Muscle layer of duodenum (tissue), 2 donors: Measurements from ENCODE around the gene PACC1.

Experiments
- H3K27ac ChIP-seq: one replicate; pipeline ENCODE4 v1.7.0; 2013; ENCODE audit warnings: mild to moderate bottlenecking, low read length
- H3K27me3 ChIP-seq: one replicate; pipeline ENCODE4 v1.7.0; 2013; ENCODE audit warnings: low read depth, mild to moderate bottlenecking, control low read depth, low read length
- H3K36me3 ChIP-seq, 2 donors: one replicate each; pipeline ENCODE4 v1.7.0; 2013; ENCODE audit warnings: low read length in 2 of 2, control low read depth in 1 of 2, mild to moderate bottlenecking in 1 of 2; ENCODE audit not compliant: insufficient read depth in 2 of 2, control insufficient read depth in 1 of 2
- H3K4me1 ChIP-seq, 2 donors: one replicate each; pipeline ENCODE4 v1.7.0; 2013; ENCODE audit warnings: low read length in 2 of 2, mild to moderate bottlenecking in 2 of 2, control low read depth in 1 of 2, moderate library complexity in 1 of 2; ENCODE audit not compliant: insufficient read depth in 2 of 2, control insufficient read depth in 1 of 2
- H3K4me3 ChIP-seq, 2 donors: one replicate each; pipeline ENCODE4 v1.7.0; 2013; ENCODE audit warnings: low read length in 2 of 2, low read depth in 1 of 2, mild to moderate bottlenecking in 1 of 2
- H3K9me3 ChIP-seq, 2 donors: one replicate each; pipeline ENCODE4 v1.7.0; 2013; ENCODE audit warnings: low read length in 2 of 2, control low read depth in 1 of 2, mild to moderate bottlenecking in 1 of 2; ENCODE audit not compliant: control insufficient read depth in 1 of 2
- donor health status: healthy.

Gene PACC1

DNA sequence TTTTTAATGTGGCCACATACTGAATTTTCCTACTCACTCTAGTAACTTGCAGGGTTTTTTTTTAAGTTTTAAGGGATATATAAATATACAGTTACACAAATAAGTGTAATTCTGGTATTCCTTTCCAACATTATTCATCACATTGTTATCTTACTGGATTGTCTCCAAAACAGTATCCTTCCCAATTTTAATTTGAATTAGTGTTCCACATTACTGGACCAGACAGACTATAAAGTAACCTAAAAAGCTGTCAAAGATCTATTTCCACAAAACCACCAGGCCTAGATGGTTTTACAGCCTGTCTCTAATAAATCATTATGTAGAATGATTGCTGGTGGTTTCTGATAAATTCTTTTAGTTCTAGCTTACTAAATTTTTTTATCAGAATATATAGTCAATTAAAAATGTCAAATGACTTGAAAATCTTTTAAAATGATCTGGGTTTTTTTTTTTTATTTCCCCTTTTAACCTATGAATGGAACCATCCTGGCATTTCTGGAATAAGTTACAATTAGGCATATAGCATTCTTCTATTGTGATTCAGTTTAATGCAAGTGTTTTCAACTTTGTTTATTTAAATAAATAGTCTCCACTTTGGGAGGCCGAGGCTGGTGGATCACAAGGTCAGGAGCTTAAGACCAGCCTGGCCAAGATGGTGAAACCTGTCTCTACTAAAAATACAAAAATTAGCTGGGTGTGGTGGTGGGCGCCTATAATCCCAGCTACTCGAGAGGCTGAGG is 59.3 kb downstream of the PACC1 start:
- Histone ChIP-seq H3K4me3 (no peak overlapping the region), H3K36me3 (peaks cover 40 to 42% of the 10 kb centered on the region in 2 donors)

DNA sequence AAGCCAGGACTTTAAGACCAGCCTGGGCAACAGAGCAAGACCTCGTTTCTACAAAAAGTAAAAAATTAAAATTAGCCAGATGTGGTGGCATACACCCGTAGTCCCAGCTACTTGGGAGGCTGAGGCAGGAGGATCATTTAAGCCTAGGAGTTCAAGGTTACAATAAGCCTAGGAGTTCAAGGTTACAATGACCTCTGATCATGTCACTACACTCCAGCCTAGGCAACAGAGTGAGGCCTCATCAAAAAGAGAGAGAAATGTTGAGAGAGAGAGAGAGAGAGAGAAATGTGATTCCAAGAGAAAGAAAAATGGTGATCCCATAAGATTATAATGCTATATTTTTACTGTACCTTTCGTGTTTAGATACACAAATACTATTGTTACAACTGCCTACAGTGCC is 60.2 kb downstream of the PACC1 start:
- no peaks in the 10 kb centered on the region for H3K27me3 ChIP-seq
- H3K4me3 ChIP-seq, result no peak overlapping the region
- peaks cover 36 to 45% of the 10 kb centered on the region in 2 donors for H3K36me3 ChIP-seq
- no peaks in the 10 kb centered on the region for H3K4me1 ChIP-seq
- no peaks in the 10 kb centered on the region for H3K9me3 ChIP-seq
- H3K27ac ChIP-seq, result no peak overlapping the region

More for the DNA sequence above, 59.3 kb downstream of the PACC1 start:
- H3K4me1 ChIP-seq, result no peaks in the 10 kb centered on the region
- no peaks in the 10 kb centered on the region for H3K9me3 ChIP-seq
- no peaks in the 10 kb centered on the region for H3K27me3 ChIP-seq
- H3K27ac ChIP-seq, result no peak overlapping the region

GRCh38 chr1:212353181-212353580 is 61.5 kb downstream of the PACC1 start:
- Histone ChIP-seq H3K36me3 (peaks cover 37 to 44% of the 10 kb centered on the region in 2 donors), H3K27ac (no peak overlapping the region), H3K9me3 (no peaks in the 10 kb centered on the region), H3K4me1 (no peaks in the 10 kb centered on the region), H3K4me3 (no peak overlapping the region), H3K27me3 (no peaks in the 10 kb centered on the region)

DNA sequence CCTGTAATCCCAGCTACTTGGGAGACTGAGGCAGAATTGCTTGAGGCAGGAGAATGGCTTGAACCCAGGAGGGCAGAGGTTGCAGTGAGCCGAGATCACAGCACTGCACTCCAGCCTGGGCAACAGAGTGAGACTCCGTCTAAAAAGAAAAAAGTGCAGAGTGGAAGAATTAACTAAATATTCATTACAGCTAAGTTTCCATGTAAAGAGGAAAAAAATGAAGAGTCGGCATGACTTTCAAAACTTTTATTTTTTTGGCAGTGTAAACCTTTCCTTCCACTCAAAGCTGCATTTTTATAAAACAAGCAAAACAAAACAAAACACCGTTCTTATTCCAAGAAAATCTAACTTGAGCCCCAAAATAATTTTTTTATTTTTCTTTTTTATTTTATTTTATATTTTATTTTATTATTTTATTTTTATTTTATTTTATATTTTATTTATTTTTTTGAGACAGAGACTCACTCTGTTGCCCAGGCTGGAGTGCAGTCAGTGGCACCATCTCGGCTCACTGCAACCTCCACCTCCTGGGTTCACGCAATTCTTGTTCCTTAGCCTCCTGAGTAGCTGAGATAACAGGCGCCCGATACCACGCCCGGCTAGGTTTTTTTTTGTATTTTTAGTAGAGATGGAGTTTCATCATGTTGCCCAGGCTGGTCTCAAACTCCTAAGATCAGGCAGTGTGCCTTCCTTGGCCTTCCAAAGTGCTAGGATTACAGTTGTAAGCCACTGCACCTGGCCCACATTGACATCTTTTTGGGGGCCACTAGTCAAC is 62.9 kb downstream of the PACC1 start:
- no peak overlapping the region for H3K27ac ChIP-seq
- H3K36me3 ChIP-seq, result peaks cover 30 to 38% of the 10 kb centered on the region in 2 donors
- no peaks in the 10 kb centered on the region for H3K4me1 ChIP-seq
- H3K4me3 ChIP-seq, result no peak overlapping the region
- H3K27me3 ChIP-seq, result no peaks in the 10 kb centered on the region
- H3K9me3 ChIP-seq, result no peaks in the 10 kb centered on the region

DNA sequence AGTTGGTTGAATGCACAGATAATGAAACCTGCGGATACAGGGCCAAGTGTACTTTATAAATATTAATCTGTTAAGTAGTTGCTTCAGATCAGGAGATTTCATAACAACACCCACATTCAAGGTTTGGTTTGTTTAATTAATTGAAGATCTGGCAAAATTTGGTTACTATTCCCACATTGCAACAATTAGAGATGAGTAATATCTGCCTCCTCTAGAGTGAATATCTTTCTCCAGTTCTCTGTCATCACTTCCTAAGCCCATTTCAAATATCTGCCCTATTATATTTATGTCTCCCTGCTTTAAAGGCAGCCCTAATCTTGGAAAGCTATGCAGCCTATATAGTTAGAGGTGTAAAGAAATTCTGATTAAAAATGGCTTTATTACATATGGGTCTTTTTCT is 68.1 kb downstream of the PACC1 start:
- Histone ChIP-seq H3K36me3 (peaks cover 15 to 24% of the 10 kb centered on the region in 2 donors), H3K9me3 (no peaks in the 10 kb centered on the region), H3K4me1 (no peaks in the 10 kb centered on the region), H3K27ac (no peak overlapping the region), H3K4me3 (no peak overlapping the region), H3K27me3 (no peaks in the 10 kb centered on the region)

DNA sequence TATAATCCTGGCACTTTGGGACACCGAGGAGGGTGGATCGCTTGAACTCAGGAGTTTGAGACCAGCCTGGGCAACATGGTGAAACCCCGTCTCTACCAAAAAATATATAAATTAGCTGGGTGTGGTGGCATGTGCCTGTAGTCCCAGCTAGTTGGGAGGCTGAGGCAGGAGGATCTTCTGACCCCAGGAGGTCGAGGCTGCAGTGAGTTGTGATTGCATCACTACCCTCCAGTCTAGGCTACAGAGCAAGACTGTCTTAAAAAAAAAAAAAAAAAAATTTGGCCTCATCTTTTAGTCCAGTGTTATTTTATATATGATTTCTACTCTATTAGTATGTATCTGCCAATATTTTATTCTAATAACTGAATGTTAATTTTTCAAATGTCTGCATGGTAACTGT is 69.8 kb downstream of the PACC1 start:
- H3K27ac ChIP-seq, result no peak overlapping the region
- H3K27me3 ChIP-seq, result no peaks in the 10 kb centered on the region
- peaks cover 15 to 22% of the 10 kb centered on the region in 2 donors for H3K36me3 ChIP-seq
- no peaks in the 10 kb centered on the region for H3K9me3 ChIP-seq
- no peak overlapping the region for H3K4me3 ChIP-seq
- H3K4me1 ChIP-seq, result no peaks in the 10 kb centered on the region

DNA sequence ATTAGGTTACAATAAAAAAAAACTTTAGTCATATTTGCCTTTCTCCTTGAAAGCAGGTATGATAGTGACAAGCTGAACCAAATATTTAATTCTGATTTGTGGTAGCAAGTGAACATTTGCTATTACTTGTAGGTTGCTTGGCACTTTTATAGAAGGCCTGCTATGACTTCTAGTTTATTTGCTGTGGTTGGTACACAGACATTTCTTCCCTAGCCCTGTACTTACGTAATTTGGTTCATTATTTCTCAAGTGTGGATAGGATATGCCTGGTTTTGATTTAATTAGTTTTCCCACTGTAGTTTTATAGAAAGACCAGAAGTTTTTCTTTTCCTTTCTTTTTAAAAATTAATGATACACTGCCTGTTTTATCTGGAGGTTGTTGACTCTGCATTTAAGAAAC is 73.6 kb downstream of the PACC1 start:
- Histone ChIP-seq H3K9me3 (no peaks in the 10 kb centered on the region), H3K4me1 (no peaks in the 10 kb centered on the region), H3K4me3 (no peak overlapping the region), H3K27me3 (no peaks in the 10 kb centered on the region), H3K27ac (no peak overlapping the region), H3K36me3 (peaks cover 4 to 6% of the 10 kb centered on the region in 2 donors)

DNA sequence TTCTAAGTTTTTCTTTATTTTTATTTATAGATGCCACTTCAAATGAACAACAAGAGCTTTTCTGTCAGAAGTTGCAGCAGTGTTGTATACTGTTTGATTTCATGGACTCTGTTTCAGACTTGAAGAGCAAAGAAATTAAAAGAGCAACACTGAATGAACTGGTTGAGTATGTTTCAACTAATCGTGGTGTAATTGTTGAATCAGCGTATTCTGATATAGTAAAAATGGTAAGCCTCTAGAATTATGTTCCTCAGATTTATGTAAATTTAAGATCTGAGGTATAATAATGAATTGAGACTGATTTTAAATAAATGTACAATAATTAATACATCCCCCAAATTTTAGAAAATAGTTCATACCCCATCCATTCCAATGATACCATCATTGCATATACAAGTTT is 85.6 kb downstream of the PACC1 start:
- H3K36me3 ChIP-seq, result peaks cover 6 to 10% of the 10 kb centered on the region in 2 donors

DNA sequence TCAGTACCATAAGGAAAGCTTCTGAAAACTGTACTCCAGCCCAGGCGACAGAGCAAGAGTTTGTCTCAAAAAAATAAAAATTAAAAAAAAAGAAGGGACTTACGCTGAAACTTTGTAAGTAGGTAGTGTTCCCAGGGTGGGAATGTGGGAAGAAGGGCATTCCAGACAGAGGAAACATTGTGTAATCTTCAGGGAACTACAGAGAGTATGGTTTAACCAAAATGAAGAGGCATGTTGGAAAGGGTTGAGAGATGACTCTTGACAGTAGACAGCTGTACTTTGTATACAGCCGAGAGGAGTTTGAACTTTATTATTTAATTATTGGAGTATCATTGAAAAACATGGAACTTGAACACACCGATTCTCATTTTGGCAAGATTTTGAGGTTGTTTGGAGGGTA is 86.4 kb downstream of the PACC1 start:
- Histone ChIP-seq H3K9me3 (no peaks in the 10 kb centered on the region), H3K36me3 (peaks cover 0 to 5% of the 10 kb centered on the region in 2 donors), H3K27ac (no peak overlapping the region), H3K27me3 (no peaks in the 10 kb centered on the region), H3K4me3 (no peak overlapping the region), H3K4me1 (no peaks in the 10 kb centered on the region)

More for the DNA sequence above, 85.6 kb downstream of the PACC1 start:
- Histone ChIP-seq H3K27ac (no peak overlapping the region), H3K27me3 (no peaks in the 10 kb centered on the region), H3K4me1 (no peaks in the 10 kb centered on the region), H3K9me3 (no peaks in the 10 kb centered on the region), H3K4me3 (no peak overlapping the region)

DNA sequence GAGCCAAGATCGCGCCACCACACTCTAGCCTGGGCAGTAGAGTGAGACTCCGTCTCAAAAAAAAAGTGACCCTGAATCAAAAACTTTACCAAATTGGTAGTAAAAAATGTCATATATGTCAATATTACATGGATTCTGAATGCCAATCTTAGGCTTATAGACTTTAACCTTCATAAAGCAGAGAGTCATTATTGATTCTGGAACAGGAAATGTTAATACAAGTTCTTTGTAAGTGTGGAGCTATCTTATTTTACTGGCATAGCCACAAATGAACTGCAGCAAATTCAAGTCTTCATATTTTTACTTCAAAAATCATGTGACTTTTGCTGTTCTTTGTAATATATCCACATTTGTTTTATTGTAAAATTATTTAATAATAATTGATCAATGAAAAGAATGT is 88.1 kb downstream of the PACC1 start:
- Histone ChIP-seq H3K27ac (no peak overlapping the region), H3K4me3 (no peak overlapping the region), H3K4me1 (no peaks in the 10 kb centered on the region), H3K36me3 (no peaks in the 10 kb centered on the region), H3K9me3 (no peaks in the 10 kb centered on the region), H3K27me3 (no peaks in the 10 kb centered on the region)

DNA sequence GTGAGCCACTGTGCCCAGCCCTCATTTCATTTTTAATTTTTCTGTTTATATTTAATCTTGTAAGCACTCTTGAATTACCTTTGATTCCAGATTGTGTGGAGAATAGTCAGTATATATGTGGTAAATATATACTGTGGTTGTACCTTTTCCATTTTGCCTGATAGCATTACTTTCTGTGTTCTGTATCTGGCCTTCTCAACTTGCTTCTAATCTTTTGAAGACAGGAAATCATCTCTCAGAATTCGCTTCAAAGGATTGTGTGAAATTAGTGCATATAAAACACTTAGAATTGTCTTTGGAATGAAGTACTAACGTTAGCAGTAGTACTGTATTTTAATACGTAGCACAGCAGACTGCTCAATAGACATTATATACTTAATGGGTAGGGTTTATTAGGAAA is 91.6 kb downstream of the PACC1 start:
- Histone ChIP-seq H3K4me3 (no peak overlapping the region), H3K4me1 (no peaks in the 10 kb centered on the region), H3K27me3 (no peaks in the 10 kb centered on the region), H3K27ac (no peak overlapping the region), H3K36me3 (no peaks in the 10 kb centered on the region), H3K9me3 (no peaks in the 10 kb centered on the region)
